HCT116 (cell line): ENCODE data around the gene EEF1AKMT2. TPM values are rescaled to one million over a fixed set of nuclear protein-coding genes. Genes with fewer than 3 reads are reported as not detected.

Experiments used
- ATAC-seq: fragments of 200-7000 bp; cut with Tn5 transposase; 2 replicates; pipeline ENCODE4 v1.9.1; 2020; ENCODE audit warnings: mild to moderate bottlenecking, moderate library complexity
- BruUV-seq: library from RNA; stranded (reverse); fragments of 400-500 nt; replicated peaks from 2 replicates; lab custom pipeline; 2021; lab: Mats Ljungman, UMichigan
- CTCF ChIA-PET: fragments of 300-600 bp; sonication (Branson Sonifier 250); formaldehyde crosslinking; loops from one replicate; lab custom pipeline; 2021; ENCODE audit warnings: antibody characterized with exemption; lab: Charles Lee
- POLR2A ChIA-PET: fragments of 300-600, 350-600 bp; sonication (Branson Sonifier 250); formaldehyde crosslinking; loops from one replicate; lab custom pipeline; 2021; ENCODE audit warnings: antibody characterized with exemption; lab: Charles Lee
- RAD21 ChIA-PET, 2 experiments: fragments of 300-600 bp; sonication (Branson Sonifier 250); formaldehyde crosslinking; loops; one replicate each; lab custom pipeline; 2023; ENCODE audit warnings: low total read pairs in 2 of 2; ENCODE audit not compliant: uncharacterized antibody in 2 of 2, unreplicated experiment in 2 of 2, low non-redundant PET in 1 of 2; lab: Charles Lee
- DNase-seq: peaks from one replicate; pipeline ENCODE4 v3.0.0-alpha.2; 2010; ENCODE audit warnings: low read depth, low spot score
- H2AFZ ChIP-seq: fragments of 200-600 bp; shearing (Covaris generic), sonication (generic); 2 replicates; pipeline ENCODE4 v1.6.1; 2017; ENCODE audit warnings: low read depth, mixed run types, mixed read lengths, antibody characterized with exemption, low read length; ENCODE audit not compliant: poor library complexity, severe bottlenecking
- H3K27ac ChIP-seq: 2 replicates; pipeline ENCODE4 v1.5.1; 2012; ENCODE audit warnings: low read depth, low read length
- H3K27me3 ChIP-seq: fragments of 200-600 bp; sonication (generic); 2 replicates; pipeline ENCODE4 v1.6.1; 2016; ENCODE audit warnings: mixed run types, low read length, mixed read lengths; ENCODE audit not compliant: insufficient read depth
- H3K36me3 ChIP-seq, 2 experiments: fragments of 200-500 bp in 1 of 2; fragments of 200-600 bp in 1 of 2; sonication (Bioruptor generic) in 1 of 2; sonication (generic) in 1 of 2; 2 replicates each; pipeline versions ENCODE4 v1.5.1 to v1.6.1; 2014 to 2016; ENCODE audit warnings: low read length in 2 of 2, inconsistent platforms in 1 of 2, mixed read lengths in 1 of 2, mixed run types in 1 of 2; ENCODE audit not compliant: insufficient read depth in 2 of 2, control insufficient read depth in 1 of 2
- H3K4me1 ChIP-seq, 2 experiments: fragments of 200-600 bp in 1 of 2; sonication (generic) in 1 of 2; 2 replicates each; pipeline versions ENCODE4 v1.5.1 to v1.6.1; 2012 to 2017; ENCODE audit warnings: low read length in 2 of 2, inconsistent platforms in 1 of 2, mild to moderate bottlenecking in 1 of 2, mixed read lengths in 1 of 2, mixed run types in 1 of 2, moderate library complexity in 1 of 2; ENCODE audit not compliant: insufficient read depth in 2 of 2, control insufficient read depth in 1 of 2
- H3K4me2 ChIP-seq: fragments of 200-600 bp; sonication (generic); 2 replicates; pipeline ENCODE4 v1.6.1; 2017; ENCODE audit warnings: mixed run types, low read length, mixed read lengths
- H3K4me3 ChIP-seq, 2 experiments: fragments of 200-600 bp in 1 of 2; sonication (generic) in 1 of 2; replicated peaks in 1 of 2; 2 replicates each; pipeline ENCODE4 v1.5.1; 2011 to 2016; ENCODE audit warnings: low read length in 2 of 2, control low read depth in 1 of 2, low read depth in 1 of 2, mild to moderate bottlenecking in 1 of 2, mixed read lengths in 1 of 2, mixed run types in 1 of 2
- H3K79me2 ChIP-seq: fragments of 200-600 bp; sonication (generic); 2 replicates; pipeline ENCODE4 v1.6.1; 2017; ENCODE audit warnings: mild to moderate bottlenecking, mixed run types, low read length, moderate library complexity, mixed read lengths; ENCODE audit not compliant: insufficient read depth
- H3K9ac ChIP-seq: fragments of 200-600 bp; sonication (generic); 2 replicates; pipeline ENCODE4 v1.6.1; 2016; ENCODE audit warnings: low read length, mixed read lengths
- H3K9me2 ChIP-seq: fragments of 200-600 bp; sonication (generic), shearing (Covaris generic); 2 replicates; pipeline ENCODE4 v1.6.1; 2017; ENCODE audit warnings: mixed run types, mild to moderate bottlenecking, moderate library complexity; ENCODE audit not compliant: insufficient read depth
- H3K9me3 ChIP-seq, 2 experiments: fragments of 200-500 bp in 1 of 2; fragments of 200-600 bp in 1 of 2; sonication (Bioruptor generic) in 1 of 2; sonication (generic) in 1 of 2; 2 replicates each; pipeline ENCODE4 v1.6.1; 2014 to 2017; ENCODE audit warnings: low read length in 2 of 2, mixed read lengths in 2 of 2, inconsistent platforms in 1 of 2, low read depth in 1 of 2, mild to moderate bottlenecking in 1 of 2, mixed run types in 1 of 2, moderate library complexity in 1 of 2; ENCODE audit not compliant: control insufficient read depth in 1 of 2, insufficient read depth in 1 of 2
- H4K20me1 ChIP-seq: fragments of 200-600 bp; sonication (generic), shearing (Covaris generic); 2 replicates; pipeline ENCODE4 v1.6.1; 2017; ENCODE audit warnings: mixed run types, mild to moderate bottlenecking, moderate library complexity; ENCODE audit not compliant: insufficient read depth
- CEBPB ChIP-seq: IDR thresholded peaks from 2 replicates; pipeline ENCODE4 v1.6.1; 2012; ENCODE audit warnings: low read depth
- JUND ChIP-seq: IDR thresholded peaks from 2 replicates; pipeline ENCODE4 v1.6.1; 2012
- REST ChIP-seq: IDR thresholded peaks from 2 replicates; pipeline ENCODE4 v1.6.1; 2012; ENCODE audit warnings: low read depth
- SP1 ChIP-seq: IDR thresholded peaks from 2 replicates; pipeline ENCODE4 v1.6.1; 2012; ENCODE audit warnings: low read depth
- TCF7L2 ChIP-seq: IDR thresholded peaks from 2 replicates; pipeline ENCODE4 v1.7.0; 2011; ENCODE audit warnings: borderline replicate concordance, inconsistent platforms; ENCODE audit not compliant: insufficient read depth, insufficient read length; ENCODE audit errors: extremely low read depth
- intact Hi-C: fragments of 100-400 bp; cut with micrococcal nuclease; formaldehyde crosslinking; loops from 2 replicates; pipeline ENCODE4 v1.10.0; 2022
- total RNA-seq: library from RNA; stranded (reverse); gene quantifications from one replicate; pipeline ENCODE4 v1.2.1, GENCODE V29; 2021; ENCODE audit not compliant: unreplicated experiment

The EEF1AKMT2 gene
- total RNA-seq, 1 experiment from 2014 or later = 39.6 TPM

DNA sequence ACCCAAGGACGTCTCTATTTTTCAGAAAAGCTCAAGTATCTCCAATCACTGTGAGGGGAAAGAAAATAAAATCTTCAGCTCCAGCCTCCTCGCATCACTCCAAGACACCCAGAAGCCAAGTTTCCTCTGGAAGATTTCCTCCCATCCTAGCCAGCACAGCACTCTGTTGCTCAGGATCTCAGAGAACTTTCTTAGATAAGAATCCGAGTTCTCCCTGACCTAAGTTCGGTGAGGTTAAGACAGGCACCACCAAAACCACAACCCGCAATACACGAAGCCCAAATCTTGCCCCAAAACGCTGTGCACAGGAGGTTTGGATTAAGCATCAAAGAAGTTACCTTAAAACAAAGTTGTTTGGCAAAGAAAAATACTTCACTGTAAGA, 51.7 kb downstream of the EEF1AKMT2 start:
- no peak overlapping the region for H3K4me2 ChIP-seq
- no peak overlapping the region for H3K27ac ChIP-seq
- no peaks in the 10 kb centered on the region for H3K27me3 ChIP-seq
- ChIA-PET RAD21 (no interaction called here), CTCF (interaction anchor here (2.2 to 3.0 kb wide), 2 partner anchors 20 to 208 kb away, joined by 25 to 46 read pairs; no protein-coding TSS in a partner anchor), POLR2A (no interaction called here)
- DNase-seq (no peak), ATAC-seq (no peak)
- BruUV-seq = no TSS peak
- no peaks in the 10 kb centered on the region for H3K36me3 ChIP-seq
- H3K79me2 ChIP-seq = peaks cover 27% of the 10 kb centered on the region; the same call in 1 of the 2 replicates
- intact Hi-C loops = loop anchor here (2.0 to 5.0 kb wide), 5 partner anchors 93 to 1158 kb away; partner anchors contain the start of gene OAT
- no peak for TF ChIP-seq CEBPB
- no peak for TF ChIP-seq SP1
- TF ChIP-seq TCF7L2 = no peak
- TF ChIP-seq REST = no peak
- TF ChIP-seq JUND = no peak
- no peaks in the 10 kb centered on the region for H4K20me1 ChIP-seq
- no peak overlapping the region for H2AFZ ChIP-seq
- H3K9me3 ChIP-seq = no peaks in the 10 kb centered on the region
- no peak overlapping the region for H3K9ac ChIP-seq
- H3K4me1 ChIP-seq = peaks cover 25 to 40% of the 10 kb centered on the region in 2 experiments
- H3K9me2 ChIP-seq = no peaks in the 10 kb centered on the region
- no peak overlapping the region for H3K4me3 ChIP-seq
